Liver (tissue), 3 donors: Measurements from ENCODE around the gene TPBGL.

Source experiments
- HNF4G ChIP-seq: IDR thresholded peaks from 2 replicates; pipeline ENCODE4 v1.6.1; 2016; ENCODE audit warnings: antibody characterized with exemption
- JUND ChIP-seq, 2 donors: IDR thresholded peaks; 2 replicates each; pipeline ENCODE4 v1.6.1; 2016; ENCODE audit warnings: antibody characterized with exemption in 2 of 2
- SP1 ChIP-seq: IDR thresholded peaks from 2 replicates; pipeline ENCODE4 v1.6.1; 2018; ENCODE audit warnings: antibody characterized with exemption, mild to moderate bottlenecking
- TF ChIP-seq, protein P1 (sequence below): fragments of 150-350 bp; IDR thresholded peaks from 2 replicates; pipeline ENCODE4 v1.5.1; 2017; ENCODE audit warnings: improper control_type of control experiment, low read depth, low read length; ENCODE audit not compliant: missing input control
- TF ChIP-seq, protein P2 (sequence below): IDR thresholded peaks from 2 replicates; pipeline ENCODE4 v1.6.1; 2016; ENCODE audit warnings: antibody characterized with exemption, mild to moderate bottlenecking
- TF ChIP-seq, protein P3 (sequence below): IDR thresholded peaks from 2 replicates; pipeline ENCODE4 v1.6.1; 2016; ENCODE audit warnings: antibody characterized with exemption
- TF ChIP-seq, protein P4 (sequence below): IDR thresholded peaks from 2 replicates; pipeline ENCODE4 v1.6.1; 2016; ENCODE audit warnings: antibody characterized with exemption
- donor health status: healthy.
- donor health status: healthy.

DNA sequence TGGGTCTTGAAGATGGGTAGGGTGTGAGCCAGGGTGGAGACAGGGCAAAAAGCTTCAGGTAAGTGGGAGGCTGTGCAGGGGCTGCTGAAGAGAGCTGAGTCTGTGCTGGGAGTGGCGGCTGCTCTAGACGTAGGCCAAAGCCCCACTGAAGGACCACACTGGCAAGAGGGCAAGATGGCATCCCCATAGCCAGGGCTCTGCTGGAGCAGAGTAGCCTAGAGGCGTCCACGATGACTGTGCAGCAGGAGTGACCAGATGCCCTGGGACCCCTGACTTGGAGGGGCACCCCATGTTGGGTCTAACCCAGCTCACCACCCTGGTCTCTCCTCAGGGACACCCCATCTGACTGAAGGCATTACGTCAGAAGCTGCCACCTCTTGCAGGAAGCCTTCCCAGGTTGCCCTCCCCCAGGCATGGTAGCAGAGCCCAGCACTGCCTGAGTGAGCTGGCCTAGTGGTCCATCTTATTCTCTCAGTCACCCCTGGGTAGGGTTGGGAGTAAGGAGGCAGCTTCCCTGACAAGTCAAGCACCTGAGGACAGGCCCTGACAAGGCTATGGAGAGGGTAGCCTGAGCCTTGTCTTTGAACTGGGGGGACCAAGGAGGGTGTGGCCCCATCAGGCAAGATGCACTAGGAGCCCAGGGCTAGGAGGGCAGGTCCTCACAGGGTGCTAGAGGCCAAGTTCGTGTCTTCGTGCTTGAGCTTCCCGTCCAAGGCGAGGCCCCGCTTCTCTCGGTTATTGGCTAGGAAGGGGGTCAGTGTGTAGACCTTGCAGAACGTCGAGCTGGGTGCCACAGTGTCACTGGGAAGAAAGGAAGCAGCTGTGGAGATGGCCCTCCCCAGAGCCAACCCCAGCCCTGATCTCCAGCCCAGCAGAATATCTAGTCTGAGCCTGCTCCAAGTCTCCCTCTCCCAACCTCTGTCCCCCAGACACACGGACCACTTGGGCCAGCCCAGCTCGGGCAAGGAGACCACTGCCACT, 33.1 kb downstream of the TPBGL start:
- no peak for TF ChIP-seq JUND (IDR thresholded peaks at IDR 0.05)
- TF ChIP-seq, protein P1, sequence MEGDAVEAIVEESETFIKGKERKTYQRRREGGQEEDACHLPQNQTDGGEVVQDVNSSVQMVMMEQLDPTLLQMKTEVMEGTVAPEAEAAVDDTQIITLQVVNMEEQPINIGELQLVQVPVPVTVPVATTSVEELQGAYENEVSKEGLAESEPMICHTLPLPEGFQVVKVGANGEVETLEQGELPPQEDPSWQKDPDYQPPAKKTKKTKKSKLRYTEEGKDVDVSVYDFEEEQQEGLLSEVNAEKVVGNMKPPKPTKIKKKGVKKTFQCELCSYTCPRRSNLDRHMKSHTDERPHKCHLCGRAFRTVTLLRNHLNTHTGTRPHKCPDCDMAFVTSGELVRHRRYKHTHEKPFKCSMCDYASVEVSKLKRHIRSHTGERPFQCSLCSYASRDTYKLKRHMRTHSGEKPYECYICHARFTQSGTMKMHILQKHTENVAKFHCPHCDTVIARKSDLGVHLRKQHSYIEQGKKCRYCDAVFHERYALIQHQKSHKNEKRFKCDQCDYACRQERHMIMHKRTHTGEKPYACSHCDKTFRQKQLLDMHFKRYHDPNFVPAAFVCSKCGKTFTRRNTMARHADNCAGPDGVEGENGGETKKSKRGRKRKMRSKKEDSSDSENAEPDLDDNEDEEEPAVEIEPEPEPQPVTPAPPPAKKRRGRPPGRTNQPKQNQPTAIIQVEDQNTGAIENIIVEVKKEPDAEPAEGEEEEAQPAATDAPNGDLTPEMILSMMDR, result no peak
- no peak for TF ChIP-seq HNF4G
- TF ChIP-seq, protein P2, sequence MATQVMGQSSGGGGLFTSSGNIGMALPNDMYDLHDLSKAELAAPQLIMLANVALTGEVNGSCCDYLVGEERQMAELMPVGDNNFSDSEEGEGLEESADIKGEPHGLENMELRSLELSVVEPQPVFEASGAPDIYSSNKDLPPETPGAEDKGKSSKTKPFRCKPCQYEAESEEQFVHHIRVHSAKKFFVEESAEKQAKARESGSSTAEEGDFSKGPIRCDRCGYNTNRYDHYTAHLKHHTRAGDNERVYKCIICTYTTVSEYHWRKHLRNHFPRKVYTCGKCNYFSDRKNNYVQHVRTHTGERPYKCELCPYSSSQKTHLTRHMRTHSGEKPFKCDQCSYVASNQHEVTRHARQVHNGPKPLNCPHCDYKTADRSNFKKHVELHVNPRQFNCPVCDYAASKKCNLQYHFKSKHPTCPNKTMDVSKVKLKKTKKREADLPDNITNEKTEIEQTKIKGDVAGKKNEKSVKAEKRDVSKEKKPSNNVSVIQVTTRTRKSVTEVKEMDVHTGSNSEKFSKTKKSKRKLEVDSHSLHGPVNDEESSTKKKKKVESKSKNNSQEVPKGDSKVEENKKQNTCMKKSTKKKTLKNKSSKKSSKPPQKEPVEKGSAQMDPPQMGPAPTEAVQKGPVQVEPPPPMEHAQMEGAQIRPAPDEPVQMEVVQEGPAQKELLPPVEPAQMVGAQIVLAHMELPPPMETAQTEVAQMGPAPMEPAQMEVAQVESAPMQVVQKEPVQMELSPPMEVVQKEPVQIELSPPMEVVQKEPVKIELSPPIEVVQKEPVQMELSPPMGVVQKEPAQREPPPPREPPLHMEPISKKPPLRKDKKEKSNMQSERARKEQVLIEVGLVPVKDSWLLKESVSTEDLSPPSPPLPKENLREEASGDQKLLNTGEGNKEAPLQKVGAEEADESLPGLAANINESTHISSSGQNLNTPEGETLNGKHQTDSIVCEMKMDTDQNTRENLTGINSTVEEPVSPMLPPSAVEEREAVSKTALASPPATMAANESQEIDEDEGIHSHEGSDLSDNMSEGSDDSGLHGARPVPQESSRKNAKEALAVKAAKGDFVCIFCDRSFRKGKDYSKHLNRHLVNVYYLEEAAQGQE, result no peak
- TF ChIP-seq, protein P3, sequence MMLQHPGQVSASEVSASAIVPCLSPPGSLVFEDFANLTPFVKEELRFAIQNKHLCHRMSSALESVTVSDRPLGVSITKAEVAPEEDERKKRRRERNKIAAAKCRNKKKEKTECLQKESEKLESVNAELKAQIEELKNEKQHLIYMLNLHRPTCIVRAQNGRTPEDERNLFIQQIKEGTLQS, result no peak
- TF ChIP-seq, protein P4, sequence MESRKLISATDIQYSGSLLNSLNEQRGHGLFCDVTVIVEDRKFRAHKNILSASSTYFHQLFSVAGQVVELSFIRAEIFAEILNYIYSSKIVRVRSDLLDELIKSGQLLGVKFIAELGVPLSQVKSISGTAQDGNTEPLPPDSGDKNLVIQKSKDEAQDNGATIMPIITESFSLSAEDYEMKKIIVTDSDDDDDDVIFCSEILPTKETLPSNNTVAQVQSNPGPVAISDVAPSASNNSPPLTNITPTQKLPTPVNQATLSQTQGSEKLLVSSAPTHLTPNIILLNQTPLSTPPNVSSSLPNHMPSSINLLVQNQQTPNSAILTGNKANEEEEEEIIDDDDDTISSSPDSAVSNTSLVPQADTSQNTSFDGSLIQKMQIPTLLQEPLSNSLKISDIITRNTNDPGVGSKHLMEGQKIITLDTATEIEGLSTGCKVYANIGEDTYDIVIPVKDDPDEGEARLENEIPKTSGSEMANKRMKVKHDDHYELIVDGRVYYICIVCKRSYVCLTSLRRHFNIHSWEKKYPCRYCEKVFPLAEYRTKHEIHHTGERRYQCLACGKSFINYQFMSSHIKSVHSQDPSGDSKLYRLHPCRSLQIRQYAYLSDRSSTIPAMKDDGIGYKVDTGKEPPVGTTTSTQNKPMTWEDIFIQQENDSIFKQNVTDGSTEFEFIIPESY, result no peak
- TF ChIP-seq SP1, result no peak
